Nephron progenitor cell (in vitro differentiated cells): ENCODE results near the gene IKZF1.

ENCODE experiments used
- DNase-seq: peaks from one replicate; pipeline ENCODE4 v3.0.0; 2021
- H3K27ac Mint-ChIP-seq: 2 replicates; pipeline ENCODE4 v1.8.0; 2021; ENCODE audit warnings: mild to moderate bottlenecking, moderate library complexity, mixed read lengths
- H3K27me3 Mint-ChIP-seq: 2 replicates; pipeline ENCODE4 v1.8.0; 2021; ENCODE audit warnings: mild to moderate bottlenecking, low read depth, mixed read lengths; ENCODE audit not compliant: poor library complexity
- H3K36me3 Mint-ChIP-seq: 2 replicates; pipeline ENCODE4 v1.8.0; 2021; ENCODE audit warnings: low read depth, mixed read lengths
- H3K4me1 Mint-ChIP-seq: 2 replicates; pipeline ENCODE4 v1.8.0; 2021; ENCODE audit warnings: mixed read lengths
- H3K4me3 Mint-ChIP-seq: 2 replicates; pipeline ENCODE4 v1.8.0; 2021; ENCODE audit warnings: mild to moderate bottlenecking, moderate library complexity, mixed read lengths
- H3K9me3 Mint-ChIP-seq: 2 replicates; pipeline ENCODE4 v1.8.0; 2021; ENCODE audit warnings: mild to moderate bottlenecking, moderate library complexity, mixed read lengths
- TF ChIP-seq, protein P1 (sequence below): fragments of 200-600 bp; sonication (generic); IDR thresholded peaks from 2 replicates; pipeline ENCODE4 v1.5.0; 2021; ENCODE audit warnings: antibody characterized with exemption

Gene IKZF1

GRCh38 chr7:50426280-50427045, 121.9 kb downstream of the IKZF1 start:
- Mint-ChIP-seq H3K4me1 (no peaks in the 10 kb centered on the region), H3K27me3 (peaks cover 3% of the 10 kb centered on the region), H3K9me3 (no peaks in the 10 kb centered on the region), H3K27ac (no peak overlapping the region), H3K36me3 (no peaks in the 10 kb centered on the region), H3K4me3 (no peak overlapping the region)
- TF ChIP-seq, protein P1, sequence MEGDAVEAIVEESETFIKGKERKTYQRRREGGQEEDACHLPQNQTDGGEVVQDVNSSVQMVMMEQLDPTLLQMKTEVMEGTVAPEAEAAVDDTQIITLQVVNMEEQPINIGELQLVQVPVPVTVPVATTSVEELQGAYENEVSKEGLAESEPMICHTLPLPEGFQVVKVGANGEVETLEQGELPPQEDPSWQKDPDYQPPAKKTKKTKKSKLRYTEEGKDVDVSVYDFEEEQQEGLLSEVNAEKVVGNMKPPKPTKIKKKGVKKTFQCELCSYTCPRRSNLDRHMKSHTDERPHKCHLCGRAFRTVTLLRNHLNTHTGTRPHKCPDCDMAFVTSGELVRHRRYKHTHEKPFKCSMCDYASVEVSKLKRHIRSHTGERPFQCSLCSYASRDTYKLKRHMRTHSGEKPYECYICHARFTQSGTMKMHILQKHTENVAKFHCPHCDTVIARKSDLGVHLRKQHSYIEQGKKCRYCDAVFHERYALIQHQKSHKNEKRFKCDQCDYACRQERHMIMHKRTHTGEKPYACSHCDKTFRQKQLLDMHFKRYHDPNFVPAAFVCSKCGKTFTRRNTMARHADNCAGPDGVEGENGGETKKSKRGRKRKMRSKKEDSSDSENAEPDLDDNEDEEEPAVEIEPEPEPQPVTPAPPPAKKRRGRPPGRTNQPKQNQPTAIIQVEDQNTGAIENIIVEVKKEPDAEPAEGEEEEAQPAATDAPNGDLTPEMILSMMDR, result no peak
- DNase-seq, result no peak

DNA sequence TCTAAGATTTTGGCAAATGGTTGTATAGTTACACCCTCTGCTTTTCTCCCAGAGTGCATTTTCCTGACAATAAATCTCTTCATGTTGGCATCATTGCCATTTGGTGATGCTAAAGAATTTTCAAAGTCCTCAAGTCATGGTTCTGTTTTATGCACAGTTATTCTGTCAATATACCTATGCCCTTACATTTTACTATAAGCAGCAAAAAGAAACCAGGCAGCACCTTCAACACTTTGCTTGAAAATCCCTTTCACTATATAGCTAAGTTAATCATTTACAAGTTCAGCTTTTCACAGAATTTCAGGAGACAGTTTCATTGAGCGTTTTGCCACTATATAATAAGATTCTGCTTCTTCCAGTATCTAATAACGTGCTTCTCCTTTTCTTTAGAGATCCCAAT, 123.0 kb downstream of the IKZF1 start:
- peaks cover 3% of the 10 kb centered on the region for H3K27me3 Mint-ChIP-seq
- TF ChIP-seq, protein P1, result no peak
- no peaks in the 10 kb centered on the region for H3K9me3 Mint-ChIP-seq
- no peak overlapping the region for H3K27ac Mint-ChIP-seq
- no peaks in the 10 kb centered on the region for H3K36me3 Mint-ChIP-seq
- no peak overlapping the region for H3K4me3 Mint-ChIP-seq
- H3K4me1 Mint-ChIP-seq, result no peaks in the 10 kb centered on the region
- DNase-seq, result no peak

DNA sequence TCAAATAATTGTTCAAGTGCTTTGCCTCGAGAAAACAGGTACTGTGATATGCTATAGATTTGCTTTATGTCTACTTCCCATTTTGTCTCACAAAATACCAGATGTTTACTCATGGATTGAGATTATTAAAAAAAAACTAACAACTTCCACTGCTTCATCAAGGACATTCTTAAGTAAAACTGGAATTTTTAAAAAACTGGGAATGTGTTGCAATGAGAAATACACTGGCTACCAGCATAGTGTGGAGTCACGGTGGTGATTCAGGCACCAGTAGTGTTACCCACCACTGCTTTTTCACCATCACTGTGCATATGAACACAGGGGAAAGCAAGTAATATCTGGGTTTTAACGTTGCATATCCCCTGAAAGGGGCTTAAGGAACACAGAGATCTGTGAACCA, 124.4 kb downstream of the IKZF1 start:
- DNase-seq, result no peak
- Mint-ChIP-seq H3K9me3 (no peaks in the 10 kb centered on the region), H3K4me1 (no peaks in the 10 kb centered on the region), H3K27ac (no peak overlapping the region), H3K4me3 (no peak overlapping the region), H3K36me3 (no peaks in the 10 kb centered on the region), H3K27me3 (peaks cover 3% of the 10 kb centered on the region)
- TF ChIP-seq, protein P1, result no peak

DNA sequence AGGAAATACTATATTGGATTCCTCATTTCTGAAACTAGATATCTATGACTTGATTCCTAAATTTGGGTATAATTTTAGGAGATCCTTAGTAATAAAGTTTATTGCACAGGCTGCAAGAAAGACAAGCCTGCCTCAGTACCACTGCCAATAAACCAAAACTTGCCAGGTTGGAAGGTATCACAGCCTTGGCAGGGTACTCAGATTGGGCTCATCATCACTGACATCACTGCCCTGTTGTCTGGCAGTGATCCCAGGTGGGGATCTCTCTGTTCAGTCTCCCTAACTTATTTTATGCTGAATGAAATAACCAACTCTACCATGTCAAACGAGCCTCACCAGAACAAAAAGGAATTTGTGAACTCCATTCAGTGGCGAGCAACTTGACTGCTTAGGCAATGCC, 126.8 kb downstream of the IKZF1 start:
- H3K4me3 Mint-ChIP-seq, result no peak overlapping the region

GRCh38 chr7:50431722-50432305, 127.3 kb downstream of the IKZF1 start:
- H3K4me3 Mint-ChIP-seq, result no peak overlapping the region
- H3K27me3 Mint-ChIP-seq, result peaks cover 3% of the 10 kb centered on the region
- no peak for DNase-seq
- H3K27ac Mint-ChIP-seq, result no peak overlapping the region
- peaks cover 6% of the 10 kb centered on the region for H3K36me3 Mint-ChIP-seq
- no peaks in the 10 kb centered on the region for H3K4me1 Mint-ChIP-seq
- H3K9me3 Mint-ChIP-seq, result no peaks in the 10 kb centered on the region
- TF ChIP-seq, protein P1, result no peak

More for the DNA sequence above, 126.8 kb downstream of the IKZF1 start:
- Mint-ChIP-seq H3K9me3 (no peaks in the 10 kb centered on the region), H3K27ac (no peak overlapping the region), H3K4me1 (no peaks in the 10 kb centered on the region), H3K27me3 (peaks cover 3% of the 10 kb centered on the region), H3K36me3 (peaks cover 3% of the 10 kb centered on the region)
- TF ChIP-seq, protein P1, result no peak
- no peak for DNase-seq
